A549 (cell line): ENCODE results near the gene TTLL11. TPM values are rescaled to one million over a fixed set of nuclear protein-coding genes. Genes with fewer than 3 reads are reported as not detected.

Experiments used
- ATAC-seq, 2 experiments: fragments of 200-7000 bp in 1 of 2; fragments of >200 bp in 1 of 2; cut with Nextera tagmentation in 1 of 2; cut with Tn5 transposase in 1 of 2; 3 replicates each; pipeline versions ENCODE4 v1.8.0 to v1.9.1; 2018 to 2020; ENCODE audit warnings: mild to moderate bottlenecking in 1 of 2, moderate library complexity in 1 of 2
- CTCF ChIA-PET: fragments of 300-600 bp; sonication (Branson Sonifier 250); formaldehyde crosslinking; extraction: SDS; loops from one replicate; lab custom pipeline; 2021; ENCODE audit warnings: antibody characterized with exemption, inconsistent platforms; lab: Yijun Ruan, JAX
- POLR2A ChIA-PET: fragments of 350-600 bp; formaldehyde crosslinking; extraction: SDS; loops from one replicate; lab custom pipeline; 2021; ENCODE audit warnings: antibody characterized with exemption, inconsistent platforms; lab: Yijun Ruan, JAX
- DNase-seq, 2 experiments: peaks; one replicate each; pipeline versions ENCODE4 v3.0.0 to v3.0.0-alpha.2; 2011 to 2016; ENCODE audit warnings: low read depth in 1 of 2, low spot score in 1 of 2
- FAIRE-seq: peaks from 2 replicates; lab custom pipeline; 2011; peaks lifted over from hg19 to GRCh38; lab: Jason Lieb, UNC
- H3K27ac ChIP-seq, 2 experiments: fragments of >200 bp; sonication (Bioruptor Twin); formaldehyde crosslinking; 3 replicates each; pipeline ENCODE4 v1.5.1; 2016 to 2017
- H3K4me1 ChIP-seq: fragments of >200 bp; sonication (Bioruptor Twin); formaldehyde crosslinking; 3 replicates; pipeline ENCODE4 v1.6.1; 2016
- H3K4me2 ChIP-seq: fragments of >200 bp; sonication (Bioruptor Twin); formaldehyde crosslinking; 3 replicates; pipeline ENCODE4 v1.6.1; 2016
- H3K4me3 ChIP-seq: fragments of >200 bp; sonication (Bioruptor Twin); formaldehyde crosslinking; 3 replicates; pipeline ENCODE4 v1.5.1; 2016
- H3K9me3 ChIP-seq: fragments of >200 bp; sonication (Bioruptor Twin); formaldehyde crosslinking; 3 replicates; pipeline ENCODE4 v1.6.1; 2016
- FOSB ChIP-seq: fragments of 250-450 bp; sonication (Bioruptor Pico); IDR thresholded peaks from 2 replicates; pipeline ENCODE4 v1.5.0; 2020; ENCODE audit warnings: mild to moderate bottlenecking, moderate library complexity
- HEYL ChIP-seq: fragments of 250-450 bp; sonication (Bioruptor Pico); IDR thresholded peaks from 2 replicates; pipeline ENCODE4 v1.8.0; 2021; ENCODE audit warnings: mild to moderate bottlenecking, moderate library complexity
- JUNB ChIP-seq: fragments of >200 bp; sonication (Bioruptor Twin); formaldehyde crosslinking; IDR thresholded peaks from 2 replicates; pipeline ENCODE4 v1.6.1; 2016
- NFE2L2 ChIP-seq: fragments of 150-350 bp; conservative IDR thresholded peaks from 2 replicates; pipeline ENCODE4 v1.6.1; 2014; ENCODE audit warnings: low read length
- NPAS2 ChIP-seq: fragments of 250-450 bp; sonication (Bioruptor Pico); IDR thresholded peaks from 2 replicates; pipeline ENCODE4 v1.8.0; 2022; ENCODE audit warnings: mild to moderate bottlenecking, moderate library complexity, borderline replicate concordance
- NR3C1 ChIP-seq: fragments of >200 bp; sonication (Bioruptor Twin); formaldehyde crosslinking; IDR thresholded peaks from 3 replicates; pipeline ENCODE4 v1.6.1; 2017
- POLR2A ChIP-seq: IDR thresholded peaks from 2 replicates; pipeline ENCODE4 v1.6.1; 2012; ENCODE audit warnings: mild to moderate bottlenecking, low read length
- POLR2AphosphoS2 ChIP-seq: conservative IDR thresholded peaks from 2 replicates; pipeline ENCODE4 v1.6.1; 2012; ENCODE audit warnings: low read length, improper control_type of control experiment, inconsistent platforms
- RAD21 ChIP-seq, 2 experiments: fragments of >200 bp in 1 of 2; sonication (Bioruptor Twin) in 1 of 2; formaldehyde crosslinking in 1 of 2; IDR thresholded peaks in 1 of 2; conservative IDR thresholded peaks in 1 of 2; 2 replicates in 1 of 2; 3 replicates in 1 of 2; pipeline ENCODE4 v1.6.1; 2012 to 2018; ENCODE audit warnings: inconsistent platforms in 1 of 2
- RARB ChIP-seq: fragments of 250-450 bp; sonication (Bioruptor Pico); IDR thresholded peaks from 2 replicates; pipeline ENCODE4 v1.8.0; 2021; ENCODE audit warnings: mild to moderate bottlenecking, moderate library complexity
- RCOR1 ChIP-seq: fragments of 150-350 bp; IDR thresholded peaks from 2 replicates; pipeline ENCODE4 v1.6.1; 2014; ENCODE audit warnings: antibody characterized with exemption, low read length, low read depth
- RNF2 ChIP-seq: fragments of 200-600 bp; sonication (generic); IDR thresholded peaks from 2 replicates; pipeline ENCODE4 v1.6.1; 2016; ENCODE audit warnings: low read depth, mild to moderate bottlenecking, antibody characterized with exemption, moderate library complexity, borderline replicate concordance
- TFCP2L1 ChIP-seq: fragments of 250-450 bp; sonication (Bioruptor Pico); IDR thresholded peaks from 2 replicates; pipeline ENCODE4 v1.5.0; 2021; ENCODE audit warnings: mild to moderate bottlenecking
- ZC3H11A ChIP-seq: fragments of 450-650 bp; IDR thresholded peaks from 2 replicates; pipeline ENCODE4 v1.6.1; 2014; ENCODE audit warnings: antibody characterized with exemption, mild to moderate bottlenecking
- WGBS: methylation state at CpG from one replicate; pipeline ENCODE4 v1.1.6; 2017; ENCODE audit errors: missing lambda C conversion rate; 5-methylcytosine and 5-hydroxymethylcytosine counted together
- polyA plus RNA-seq, 4 experiments: library from polyadenylated mRNA; depleted of rRNA in 3 of 4; stranded (reverse); fragments of >200 nt; fragmentation: RNase III in 1 of 4; extraction: RNeasy Plus Mini Kit Qiagen cat#74134 plus additional on column Dnase treatment in 1 of 4; gene quantifications; 2 replicates in 3 of 4; 3 replicates in 1 of 4; pipeline ENCODE4 v1.2.3, GENCODE V29; 2011 to 2017
- TF ChIP-seq, protein P1 (sequence below): fragments of 250-450 bp; sonication (Bioruptor Pico); IDR thresholded peaks from 2 replicates; pipeline ENCODE4 v1.5.0; 2021; ENCODE audit warnings: mild to moderate bottlenecking, moderate library complexity, borderline replicate concordance
- TF ChIP-seq, protein P2 (sequence below): fragments of >200 bp; sonication (Bioruptor Twin); formaldehyde crosslinking; IDR thresholded peaks from 3 replicates; pipeline ENCODE4 v1.6.1; 2016
- TF ChIP-seq, protein P3 (sequence below): IDR thresholded peaks from 2 replicates; pipeline ENCODE4 v1.6.1; 2012; ENCODE audit warnings: low read depth, borderline replicate concordance
- TF ChIP-seq, protein P4 (sequence below): fragments of 450-650 bp; IDR thresholded peaks from 2 replicates; pipeline ENCODE4 v1.6.1; 2014; ENCODE audit warnings: antibody characterized with exemption

TTLL11 gene
- polyA plus RNA-seq, 2 of the 4 experiments (the other 2 are of a cell fraction): 1.8 to 2.6 TPM

DNA sequence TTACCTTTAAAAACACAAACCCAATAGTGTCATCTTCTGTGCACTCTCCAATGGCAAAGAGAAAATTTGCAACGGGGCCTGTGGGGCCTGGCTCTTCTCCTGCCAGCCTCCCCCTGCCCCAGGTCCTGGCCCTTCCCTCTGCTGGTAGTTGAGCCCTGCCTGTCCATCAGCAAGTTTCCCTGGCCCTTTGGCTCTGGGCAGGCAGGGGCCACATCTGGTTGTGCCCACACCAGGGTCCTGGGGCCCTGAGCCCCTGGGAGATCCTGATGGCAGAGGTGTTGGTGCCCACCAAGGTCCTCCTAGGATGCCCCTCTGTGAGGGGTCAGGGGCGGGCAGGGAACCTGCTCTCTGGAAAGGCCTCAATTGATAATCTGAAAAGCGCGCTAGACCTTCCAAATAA is 284.3 kb downstream of the TTLL11 start:
- ATAC-seq: no peak
- Histone ChIP-seq H3K9me3 (peaks cover 4% of the 10 kb centered on the region; the same call in 1 of the 3 replicates), H3K4me3 (no peak overlapping the region), H3K4me2 (no peak overlapping the region), H3K4me1 (no peaks in the 10 kb centered on the region), H3K27ac (no peak overlapping the region)
- WGBS: 31% methylated on average over 4 of the region's 4 CpGs
- POLR2A ChIA-PET: no interaction called here
- TF ChIP-seq RARB (CRISPR knock-in tag) (no peak), NPAS2 (CRISPR knock-in tag) (no peak), RAD21 (conservative IDR thresholded peaks at IDR 0.05 in 1 of 2, IDR thresholded peaks at IDR 0.05 in 1 of 2) (no peak)
- TF ChIP-seq, protein P1, sequence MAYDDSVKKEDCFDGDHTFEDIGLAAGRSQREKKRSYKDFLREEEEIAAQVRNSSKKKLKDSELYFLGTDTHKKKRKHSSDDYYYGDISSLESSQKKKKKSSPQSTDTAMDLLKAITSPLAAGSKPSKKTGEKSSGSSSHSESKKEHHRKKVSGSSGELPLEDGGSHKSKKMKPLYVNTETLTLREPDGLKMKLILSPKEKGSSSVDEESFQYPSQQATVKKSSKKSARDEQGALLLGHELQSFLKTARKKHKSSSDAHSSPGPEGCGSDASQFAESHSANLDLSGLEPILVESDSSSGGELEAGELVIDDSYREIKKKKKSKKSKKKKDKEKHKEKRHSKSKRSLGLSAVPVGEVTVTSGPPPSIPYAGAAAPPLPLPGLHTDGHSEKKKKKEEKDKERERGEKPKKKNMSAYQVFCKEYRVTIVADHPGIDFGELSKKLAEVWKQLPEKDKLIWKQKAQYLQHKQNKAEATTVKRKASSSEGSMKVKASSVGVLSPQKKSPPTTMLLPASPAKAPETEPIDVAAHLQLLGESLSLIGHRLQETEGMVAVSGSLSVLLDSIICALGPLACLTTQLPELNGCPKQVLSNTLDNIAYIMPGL (CRISPR knock-in tag): no peak
- TF ChIP-seq, protein P2, sequence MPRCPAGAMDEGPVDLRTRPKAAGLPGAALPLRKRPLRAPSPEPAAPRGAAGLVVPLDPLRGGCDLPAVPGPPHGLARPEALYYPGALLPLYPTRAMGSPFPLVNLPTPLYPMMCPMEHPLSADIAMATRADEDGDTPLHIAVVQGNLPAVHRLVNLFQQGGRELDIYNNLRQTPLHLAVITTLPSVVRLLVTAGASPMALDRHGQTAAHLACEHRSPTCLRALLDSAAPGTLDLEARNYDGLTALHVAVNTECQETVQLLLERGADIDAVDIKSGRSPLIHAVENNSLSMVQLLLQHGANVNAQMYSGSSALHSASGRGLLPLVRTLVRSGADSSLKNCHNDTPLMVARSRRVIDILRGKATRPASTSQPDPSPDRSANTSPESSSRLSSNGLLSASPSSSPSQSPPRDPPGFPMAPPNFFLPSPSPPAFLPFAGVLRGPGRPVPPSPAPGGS: no peak
- CTCF ChIA-PET: no interaction called here
- no peak for FAIRE-seq
- DNase-seq: no peak

DNA sequence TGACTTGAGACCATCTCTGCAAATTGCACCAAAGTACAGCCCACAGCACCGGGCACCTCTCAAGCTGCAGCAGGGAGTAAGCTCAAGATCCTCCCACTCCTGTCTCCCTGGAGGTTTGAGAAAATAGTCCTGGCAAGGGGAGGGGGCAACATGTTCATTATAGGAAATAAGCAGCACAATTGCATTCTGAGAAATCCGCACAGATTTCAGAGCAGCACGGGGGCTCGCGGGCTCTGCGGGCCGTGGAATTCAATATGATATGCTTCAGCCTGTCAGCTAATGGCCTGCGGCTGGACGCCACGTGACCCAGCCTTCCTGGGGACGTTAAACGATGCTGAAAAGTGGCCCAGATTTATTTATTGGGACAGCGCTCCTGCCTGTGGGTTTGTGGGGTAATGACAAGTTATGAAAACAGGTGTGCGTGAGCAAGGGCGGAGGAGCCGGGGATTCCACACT is 285.3 kb downstream of the TTLL11 start:
- DNase-seq (no peak), ATAC-seq (0 out of 6 replicates have a peak, but pooled peaks of 1 of the 2 experiments have one; percentile 22), FAIRE-seq (no peak)
- no peaks in the 10 kb centered on the region for H3K4me1 ChIP-seq
- POLR2A ChIA-PET: no interaction called here
- no peak overlapping the region for H3K4me2 ChIP-seq
- CTCF ChIA-PET: no interaction called here
- no peak overlapping the region for H3K27ac ChIP-seq
- no peak overlapping the region for H3K4me3 ChIP-seq
- TF ChIP-seq, protein P3, sequence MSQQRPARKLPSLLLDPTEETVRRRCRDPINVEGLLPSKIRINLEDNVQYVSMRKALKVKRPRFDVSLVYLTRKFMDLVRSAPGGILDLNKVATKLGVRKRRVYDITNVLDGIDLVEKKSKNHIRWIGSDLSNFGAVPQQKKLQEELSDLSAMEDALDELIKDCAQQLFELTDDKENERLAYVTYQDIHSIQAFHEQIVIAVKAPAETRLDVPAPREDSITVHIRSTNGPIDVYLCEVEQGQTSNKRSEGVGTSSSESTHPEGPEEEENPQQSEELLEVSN: no peak
- TF ChIP-seq NPAS2 (CRISPR knock-in tag): no peak
- TF ChIP-seq NFE2L2: no peak
- TF ChIP-seq ZC3H11A: no peak
- no peak for TF ChIP-seq TFCP2L1
- TF ChIP-seq, protein P1 (CRISPR knock-in tag): no peak
- WGBS: 78% methylated on average over 16 of the region's 16 CpGs
- H3K9me3 ChIP-seq: peaks cover 4% of the 10 kb centered on the region; the same call in 1 of the 3 replicates

DNA sequence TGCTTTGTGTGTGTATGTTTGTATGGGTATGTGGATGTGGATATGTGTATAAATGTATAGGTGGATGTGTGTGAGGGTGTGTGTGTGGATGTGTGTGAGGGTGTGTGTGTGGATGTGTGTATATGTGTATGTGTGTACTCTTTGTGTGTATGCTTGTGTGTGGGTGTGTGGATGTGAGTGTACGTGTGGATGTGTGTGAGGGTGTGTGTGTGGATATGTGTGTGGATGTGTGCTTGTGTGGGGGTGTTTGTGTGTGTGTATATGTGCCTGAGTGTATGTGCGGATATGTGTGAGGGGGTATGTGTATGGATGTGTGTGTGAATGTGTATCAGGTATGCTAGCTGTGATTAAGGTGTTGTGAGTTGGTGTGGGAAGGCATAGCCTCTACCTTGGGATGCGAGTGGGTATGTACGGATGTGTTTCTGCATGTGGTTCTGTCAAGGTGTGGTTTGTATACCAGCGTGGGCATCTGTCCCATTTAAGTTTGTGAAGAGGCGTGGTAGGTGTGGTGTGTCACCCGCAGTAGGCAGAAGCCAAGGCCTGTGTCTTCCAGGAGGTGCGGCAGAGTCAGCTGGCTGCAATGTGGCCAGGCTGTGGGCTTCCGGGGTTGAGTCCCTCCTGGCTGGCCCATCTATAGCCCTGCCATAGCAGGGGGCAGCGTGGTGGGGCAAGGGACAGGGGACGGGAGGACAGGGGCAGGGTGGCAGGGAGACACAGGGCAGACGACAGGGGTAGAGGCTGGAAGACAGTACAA is 285.9 kb downstream of the TTLL11 start:
- no peaks in the 10 kb centered on the region for H3K4me1 ChIP-seq
- FAIRE-seq: no peak
- no peak overlapping the region for H3K27ac ChIP-seq
- H3K4me3 ChIP-seq: no peak overlapping the region
- TF ChIP-seq HEYL (CRISPR knock-in tag) (no peak), FOSB (CRISPR knock-in tag) (no peak), JUNB (no peak), RAD21 (conservative IDR thresholded peaks at IDR 0.05 in 1 of 2, IDR thresholded peaks at IDR 0.05 in 1 of 2) (no peak), RNF2 (no peak), POLR2AphosphoS2 (no peak), NR3C1 (no peak), RCOR1 (no peak), POLR2A (no peak)
- TF ChIP-seq, protein P4, sequence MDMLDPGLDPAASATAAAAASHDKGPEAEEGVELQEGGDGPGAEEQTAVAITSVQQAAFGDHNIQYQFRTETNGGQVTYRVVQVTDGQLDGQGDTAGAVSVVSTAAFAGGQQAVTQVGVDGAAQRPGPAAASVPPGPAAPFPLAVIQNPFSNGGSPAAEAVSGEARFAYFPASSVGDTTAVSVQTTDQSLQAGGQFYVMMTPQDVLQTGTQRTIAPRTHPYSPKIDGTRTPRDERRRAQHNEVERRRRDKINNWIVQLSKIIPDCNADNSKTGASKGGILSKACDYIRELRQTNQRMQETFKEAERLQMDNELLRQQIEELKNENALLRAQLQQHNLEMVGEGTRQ: no peak
- CTCF ChIA-PET: no interaction called here
- ATAC-seq: peak in 1 of 2 experiments; percentile 41; a peak in 2 of 6 replicates
- 59% methylated on average over 10 of the region's 12 CpGs for WGBS
- H3K9me3 ChIP-seq: peaks cover 4% of the 10 kb centered on the region; the same call in 1 of the 3 replicates
- no peak overlapping the region for H3K4me2 ChIP-seq
- POLR2A ChIA-PET: no interaction called here
- DNase-seq: no peak
